ENCODE measurements around the gene PTPN13.

The PTPN13 gene

DNA sequence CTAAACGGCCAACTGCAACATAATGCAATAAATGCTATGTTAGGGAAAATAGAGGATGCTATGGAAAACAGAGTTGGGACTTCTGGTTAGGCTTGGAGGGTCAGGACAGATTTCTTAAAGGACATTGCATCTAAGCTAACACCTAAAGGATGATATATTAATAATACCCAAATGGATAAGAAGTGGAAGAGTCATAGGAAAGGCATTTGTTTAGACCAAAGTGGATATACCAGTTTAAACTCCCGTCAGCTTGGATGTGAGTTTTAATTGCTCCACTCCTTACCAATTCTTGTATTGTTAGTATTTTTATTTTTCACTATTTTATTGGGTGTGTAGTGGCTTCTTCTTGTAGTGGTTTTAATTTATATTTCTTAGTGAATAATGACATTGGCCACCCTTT lies 93.9 kb downstream of the PTPN13 start:
- H3K9me3 ChIP-seq (ENCODE audit: insufficient read depth, low read depth, low read length) = no peaks in the 10 kb centered on the region
- H3K36me3 ChIP-seq (ENCODE audit: insufficient read depth, low read length) = no peaks in the 10 kb centered on the region
- no peak overlapping the region for H2AFZ ChIP-seq (ENCODE audit: low read length)
- TF ChIP-seq EZH2phosphoT487 (IDR thresholded peaks at IDR 0.05; ENCODE audit: borderline replicate concordance) = no peak
- TF ChIP-seq, protein P1, sequence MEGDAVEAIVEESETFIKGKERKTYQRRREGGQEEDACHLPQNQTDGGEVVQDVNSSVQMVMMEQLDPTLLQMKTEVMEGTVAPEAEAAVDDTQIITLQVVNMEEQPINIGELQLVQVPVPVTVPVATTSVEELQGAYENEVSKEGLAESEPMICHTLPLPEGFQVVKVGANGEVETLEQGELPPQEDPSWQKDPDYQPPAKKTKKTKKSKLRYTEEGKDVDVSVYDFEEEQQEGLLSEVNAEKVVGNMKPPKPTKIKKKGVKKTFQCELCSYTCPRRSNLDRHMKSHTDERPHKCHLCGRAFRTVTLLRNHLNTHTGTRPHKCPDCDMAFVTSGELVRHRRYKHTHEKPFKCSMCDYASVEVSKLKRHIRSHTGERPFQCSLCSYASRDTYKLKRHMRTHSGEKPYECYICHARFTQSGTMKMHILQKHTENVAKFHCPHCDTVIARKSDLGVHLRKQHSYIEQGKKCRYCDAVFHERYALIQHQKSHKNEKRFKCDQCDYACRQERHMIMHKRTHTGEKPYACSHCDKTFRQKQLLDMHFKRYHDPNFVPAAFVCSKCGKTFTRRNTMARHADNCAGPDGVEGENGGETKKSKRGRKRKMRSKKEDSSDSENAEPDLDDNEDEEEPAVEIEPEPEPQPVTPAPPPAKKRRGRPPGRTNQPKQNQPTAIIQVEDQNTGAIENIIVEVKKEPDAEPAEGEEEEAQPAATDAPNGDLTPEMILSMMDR (conservative IDR thresholded peaks at IDR 0.05; ENCODE audit: low read length) = no peak
- H3K4me2 ChIP-seq (ENCODE audit: low read depth, low read length, poor library complexity, severe bottlenecking) = no peak overlapping the region
- H3K79me2 ChIP-seq (ENCODE audit: insufficient read depth, low read length) = no peaks in the 10 kb centered on the region
- H3K9ac ChIP-seq (ENCODE audit: low read depth, low read length, poor library complexity, severe bottlenecking) = no peak overlapping the region
- H3K4me3 ChIP-seq (ENCODE audit: low read length, poor library complexity, severe bottlenecking) = no peak overlapping the region
- no peaks in the 10 kb centered on the region for H3K27me3 ChIP-seq (ENCODE audit: insufficient read depth, low read length, poor library complexity, severe bottlenecking)
- H3K4me1 ChIP-seq (ENCODE audit: insufficient read depth, low read length, poor library complexity, severe bottlenecking) = no peaks in the 10 kb centered on the region
- H3K9me2 ChIP-seq (replicated peaks; ENCODE audit: low read depth, low read length) = no peaks in the 10 kb centered on the region
- H4K20me1 ChIP-seq (ENCODE audit: insufficient read depth, low read length, poor library complexity, severe bottlenecking) = no peaks in the 10 kb centered on the region
- no peaks in the 10 kb centered on the region for H3F3A ChIP-seq (ENCODE audit: low read depth)

DNA sequence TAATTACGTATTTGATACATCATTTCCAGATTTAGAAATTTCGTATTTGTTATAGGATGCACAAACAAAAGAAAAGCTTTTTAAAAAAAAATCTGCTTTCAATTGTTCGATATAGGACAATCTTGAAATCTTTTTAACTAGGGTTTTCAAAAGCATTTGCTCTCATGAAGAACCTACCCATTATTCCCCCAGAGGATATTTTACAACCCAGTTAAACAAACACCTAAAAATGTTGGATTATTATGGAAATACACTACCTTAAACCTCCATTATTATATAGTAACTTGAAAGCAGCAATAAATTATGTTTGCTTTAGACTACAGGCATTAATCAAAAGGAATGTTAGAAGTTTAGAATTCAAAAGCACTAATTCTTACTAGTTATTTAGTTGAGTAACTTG lies 110.5 kb downstream of the PTPN13 start:
- H3K4me3 ChIP-seq (ENCODE audit: low read length, poor library complexity, severe bottlenecking) = no peak overlapping the region
- no peaks in the 10 kb centered on the region for H3K27me3 ChIP-seq (ENCODE audit: insufficient read depth, low read length, poor library complexity, severe bottlenecking)

DNA sequence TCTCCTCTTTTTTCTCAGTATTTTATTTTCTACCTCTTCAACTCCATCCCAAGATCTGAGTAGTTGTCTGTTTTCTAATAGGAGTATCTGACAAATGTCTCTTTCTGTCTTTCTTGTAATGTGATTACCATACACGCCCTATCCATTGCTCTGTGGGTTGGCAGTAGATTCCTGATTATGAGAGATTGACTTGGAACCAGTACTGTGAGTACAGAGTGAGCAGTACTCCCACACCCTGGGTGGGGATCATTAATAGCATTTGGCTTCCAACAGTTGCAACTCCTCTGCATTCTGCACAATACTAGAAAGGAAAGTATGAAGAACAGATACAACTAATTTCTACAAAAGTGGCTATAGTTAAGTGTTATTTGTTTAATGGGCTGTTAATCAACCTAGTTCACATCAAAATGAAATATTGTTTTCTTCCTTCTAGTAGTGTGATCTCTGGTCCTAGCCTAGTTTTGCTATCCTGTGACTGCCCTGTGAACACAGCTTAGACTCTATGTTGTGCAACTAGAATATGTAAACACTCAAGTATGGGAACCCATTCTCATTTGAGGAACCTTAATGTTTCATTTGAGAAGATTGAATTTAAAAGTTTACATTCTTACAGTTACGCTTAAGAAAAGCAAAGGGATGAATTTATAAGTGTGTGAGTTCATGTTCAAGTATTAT lies 112.9 kb downstream of the PTPN13 start:
- no peaks in the 10 kb centered on the region for H4K20me1 ChIP-seq (ENCODE audit: insufficient read depth, low read length, poor library complexity, severe bottlenecking)
- no peak overlapping the region for H3K9ac ChIP-seq (ENCODE audit: low read depth, low read length, poor library complexity, severe bottlenecking)
- H3K4me3 ChIP-seq (ENCODE audit: low read length, poor library complexity, severe bottlenecking) = no peak overlapping the region
- H3K9me3 ChIP-seq (ENCODE audit: insufficient read depth, low read depth, low read length) = no peaks in the 10 kb centered on the region
- H2AFZ ChIP-seq (ENCODE audit: low read length) = no peak overlapping the region
- H3K79me2 ChIP-seq (ENCODE audit: insufficient read depth, low read length) = no peaks in the 10 kb centered on the region
- H3K4me2 ChIP-seq (ENCODE audit: low read depth, low read length, poor library complexity, severe bottlenecking) = no peak overlapping the region
- no peaks in the 10 kb centered on the region for H3F3A ChIP-seq (ENCODE audit: low read depth)
- H3K9me2 ChIP-seq (replicated peaks; ENCODE audit: low read depth, low read length) = no peaks in the 10 kb centered on the region
- no peaks in the 10 kb centered on the region for H3K27me3 ChIP-seq (ENCODE audit: insufficient read depth, low read length, poor library complexity, severe bottlenecking)
- H3K4me1 ChIP-seq (ENCODE audit: insufficient read depth, low read length, poor library complexity, severe bottlenecking) = no peaks in the 10 kb centered on the region
- TF ChIP-seq, protein P1 (conservative IDR thresholded peaks at IDR 0.05; ENCODE audit: low read length) = no peak
- no peak for TF ChIP-seq EZH2phosphoT487 (IDR thresholded peaks at IDR 0.05; ENCODE audit: borderline replicate concordance)
- no peaks in the 10 kb centered on the region for H3K36me3 ChIP-seq (ENCODE audit: insufficient read depth, low read length)

More for the DNA sequence above, 110.5 kb downstream of the PTPN13 start:
- Histone ChIP-seq H4K20me1 (ENCODE audit: insufficient read depth, low read length, poor library complexity, severe bottlenecking) (no peaks in the 10 kb centered on the region), H2AFZ (ENCODE audit: low read length) (no peak overlapping the region), H3K9me3 (ENCODE audit: insufficient read depth, low read depth, low read length) (no peaks in the 10 kb centered on the region), H3K79me2 (ENCODE audit: insufficient read depth, low read length) (no peaks in the 10 kb centered on the region), H3K9ac (ENCODE audit: low read depth, low read length, poor library complexity, severe bottlenecking) (no peak overlapping the region), H3F3A (ENCODE audit: low read depth) (no peaks in the 10 kb centered on the region), H3K36me3 (ENCODE audit: insufficient read depth, low read length) (no peaks in the 10 kb centered on the region), H3K4me1 (ENCODE audit: insufficient read depth, low read length, poor library complexity, severe bottlenecking) (no peaks in the 10 kb centered on the region), H3K4me2 (ENCODE audit: low read depth, low read length, poor library complexity, severe bottlenecking) (no peak overlapping the region), H3K9me2 (replicated peaks; ENCODE audit: low read depth, low read length) (no peaks in the 10 kb centered on the region)
- TF ChIP-seq, protein P1 (conservative IDR thresholded peaks at IDR 0.05; ENCODE audit: low read length) = no peak
- no peak for TF ChIP-seq EZH2phosphoT487 (IDR thresholded peaks at IDR 0.05; ENCODE audit: borderline replicate concordance)

Data from Loucy (cell line).